GM12891 (cell line): ENCODE measurements around the gene STARD9.

Source experiments
- PAX5 ChIP-seq: IDR thresholded peaks from 2 replicates; pipeline ENCODE4 v1.6.1; 2011; ENCODE audit warnings: low read length, moderate library complexity, mild to moderate bottlenecking; ENCODE audit not compliant: insufficient read depth, severe bottlenecking
- POLR2A ChIP-seq: IDR thresholded peaks from 2 replicates; pipeline ENCODE4 v1.6.1; 2011; ENCODE audit warnings: low read depth, low read length, control low read depth
- POLR2AphosphoS5 ChIP-seq: IDR thresholded peaks from 2 replicates; pipeline ENCODE4 v1.6.1; 2011; ENCODE audit warnings: low read depth, low read length, control low read depth
- SPI1 ChIP-seq: IDR thresholded peaks from 2 replicates; pipeline ENCODE4 v1.6.1; 2011; ENCODE audit warnings: low read depth, low read length, control low read depth
- TAF1 ChIP-seq: IDR thresholded peaks from 2 replicates; pipeline ENCODE4 v1.6.1; 2011; ENCODE audit warnings: low read depth, low read length, control low read depth

GRCh38 chr15:42619656-42620371 lies 44.4 kb downstream of the STARD9 start:
- TF ChIP-seq POLR2A (no peak), TAF1 (no peak), POLR2AphosphoS5 (no peak), SPI1 (no peak), PAX5 (no peak)
